GM10266 (cell line): ENCODE measurements around the gene TP53.

Experiments
- DNase-seq: peaks from one replicate; pipeline ENCODE4 v3.0.0; 2012; ENCODE audit errors: extremely low spot score
- TF ChIP-seq, protein P1 (sequence below): IDR thresholded peaks from 2 replicates; pipeline ENCODE4 v1.5.1; 2012; ENCODE audit warnings: mild to moderate bottlenecking, low read depth; ENCODE audit not compliant: control insufficient read depth, insufficient read depth; ENCODE audit errors: missing control alignments

The TP53 gene

DNA sequence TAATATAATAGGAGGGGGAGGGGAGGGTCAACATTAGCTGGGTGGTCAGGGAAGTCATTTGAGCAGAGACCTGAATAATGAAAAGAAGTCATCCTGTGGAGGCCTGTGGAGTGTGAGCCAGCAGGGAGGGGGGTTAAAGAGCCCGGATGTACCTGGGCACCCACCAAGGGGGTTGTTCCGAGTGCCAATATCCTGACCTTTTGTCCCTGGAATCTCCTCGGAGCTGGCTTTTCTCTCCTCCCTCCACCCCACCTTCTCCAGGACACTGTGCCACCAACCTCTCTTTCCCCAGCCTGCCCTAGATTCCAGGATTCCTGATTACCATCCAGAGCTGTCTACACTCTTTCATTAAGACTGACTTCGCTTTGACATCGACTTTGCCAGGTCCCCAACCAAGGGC, 51.1 kb downstream of the TP53 start:
- TF ChIP-seq, protein P1, sequence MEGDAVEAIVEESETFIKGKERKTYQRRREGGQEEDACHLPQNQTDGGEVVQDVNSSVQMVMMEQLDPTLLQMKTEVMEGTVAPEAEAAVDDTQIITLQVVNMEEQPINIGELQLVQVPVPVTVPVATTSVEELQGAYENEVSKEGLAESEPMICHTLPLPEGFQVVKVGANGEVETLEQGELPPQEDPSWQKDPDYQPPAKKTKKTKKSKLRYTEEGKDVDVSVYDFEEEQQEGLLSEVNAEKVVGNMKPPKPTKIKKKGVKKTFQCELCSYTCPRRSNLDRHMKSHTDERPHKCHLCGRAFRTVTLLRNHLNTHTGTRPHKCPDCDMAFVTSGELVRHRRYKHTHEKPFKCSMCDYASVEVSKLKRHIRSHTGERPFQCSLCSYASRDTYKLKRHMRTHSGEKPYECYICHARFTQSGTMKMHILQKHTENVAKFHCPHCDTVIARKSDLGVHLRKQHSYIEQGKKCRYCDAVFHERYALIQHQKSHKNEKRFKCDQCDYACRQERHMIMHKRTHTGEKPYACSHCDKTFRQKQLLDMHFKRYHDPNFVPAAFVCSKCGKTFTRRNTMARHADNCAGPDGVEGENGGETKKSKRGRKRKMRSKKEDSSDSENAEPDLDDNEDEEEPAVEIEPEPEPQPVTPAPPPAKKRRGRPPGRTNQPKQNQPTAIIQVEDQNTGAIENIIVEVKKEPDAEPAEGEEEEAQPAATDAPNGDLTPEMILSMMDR, result no peak
- DNase-seq, result no peak

DNA sequence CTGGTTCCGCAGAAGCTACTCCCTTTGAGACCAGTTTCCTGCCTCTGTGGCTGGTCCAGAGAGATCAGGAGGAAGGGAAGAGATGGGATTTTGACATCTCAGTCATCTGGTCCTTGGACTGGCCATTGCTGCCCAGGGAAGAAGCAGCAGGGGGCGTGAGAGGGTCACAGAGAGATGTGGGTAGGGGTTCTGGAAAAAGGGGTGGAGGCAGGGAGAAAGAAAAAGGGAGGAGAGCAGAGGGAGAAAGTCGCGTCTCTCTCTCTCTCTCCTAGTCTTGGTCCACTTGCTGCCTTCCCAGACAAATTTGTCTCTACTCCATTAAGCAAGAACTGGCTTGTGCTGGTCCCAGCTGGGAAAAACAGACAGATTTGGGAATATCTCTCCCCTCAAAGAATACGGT, 52.9 kb downstream of the TP53 start:
- TF ChIP-seq, protein P1, result peak; percentile 57
- DNase-seq, result no peak

DNA sequence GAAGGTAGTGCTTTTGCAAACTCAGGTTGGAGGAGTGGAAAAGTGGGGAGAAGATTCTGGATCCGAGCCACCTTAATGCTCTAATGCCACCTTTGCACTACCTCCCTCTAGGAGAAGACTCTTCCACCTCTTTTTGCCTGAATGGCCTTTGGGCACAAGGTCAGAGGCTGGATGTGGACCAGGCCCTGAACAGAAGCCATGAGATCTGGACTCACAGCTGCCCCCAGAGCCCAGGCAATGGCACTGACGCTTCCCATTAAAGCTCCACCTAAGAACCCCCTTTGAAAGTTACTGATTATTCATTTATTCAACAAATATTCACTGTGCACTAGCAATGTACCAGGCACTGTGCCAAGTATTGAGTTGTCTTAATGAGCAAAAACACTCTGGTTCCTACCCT, 54.2 kb downstream of the TP53 start:
- TF ChIP-seq, protein P1, result no peak
- no peak for DNase-seq

DNA sequence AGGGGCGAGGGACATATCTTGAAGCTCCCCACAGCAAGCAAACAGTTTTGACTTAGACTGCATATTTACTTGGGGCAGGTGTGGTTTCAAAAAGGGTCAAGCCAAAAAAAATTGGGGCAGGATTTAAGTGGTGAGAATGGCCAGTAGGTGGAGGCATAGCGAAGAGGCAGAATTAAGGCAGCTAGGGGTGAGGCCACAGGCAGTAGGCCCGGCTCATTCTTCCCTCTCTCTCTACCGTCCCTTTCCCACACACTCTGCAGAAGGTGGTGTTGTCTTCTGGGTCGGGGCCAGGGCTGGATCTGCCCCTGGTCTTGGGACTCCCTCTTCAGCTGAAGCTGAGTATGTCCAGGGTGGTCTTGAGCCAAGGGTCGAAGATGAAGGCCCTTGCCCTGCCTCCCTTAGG, 54.8 kb downstream of the TP53 start:
- TF ChIP-seq, protein P1, result peak; percentile 67
- DNase-seq, result peak; percentile 75

DNA sequence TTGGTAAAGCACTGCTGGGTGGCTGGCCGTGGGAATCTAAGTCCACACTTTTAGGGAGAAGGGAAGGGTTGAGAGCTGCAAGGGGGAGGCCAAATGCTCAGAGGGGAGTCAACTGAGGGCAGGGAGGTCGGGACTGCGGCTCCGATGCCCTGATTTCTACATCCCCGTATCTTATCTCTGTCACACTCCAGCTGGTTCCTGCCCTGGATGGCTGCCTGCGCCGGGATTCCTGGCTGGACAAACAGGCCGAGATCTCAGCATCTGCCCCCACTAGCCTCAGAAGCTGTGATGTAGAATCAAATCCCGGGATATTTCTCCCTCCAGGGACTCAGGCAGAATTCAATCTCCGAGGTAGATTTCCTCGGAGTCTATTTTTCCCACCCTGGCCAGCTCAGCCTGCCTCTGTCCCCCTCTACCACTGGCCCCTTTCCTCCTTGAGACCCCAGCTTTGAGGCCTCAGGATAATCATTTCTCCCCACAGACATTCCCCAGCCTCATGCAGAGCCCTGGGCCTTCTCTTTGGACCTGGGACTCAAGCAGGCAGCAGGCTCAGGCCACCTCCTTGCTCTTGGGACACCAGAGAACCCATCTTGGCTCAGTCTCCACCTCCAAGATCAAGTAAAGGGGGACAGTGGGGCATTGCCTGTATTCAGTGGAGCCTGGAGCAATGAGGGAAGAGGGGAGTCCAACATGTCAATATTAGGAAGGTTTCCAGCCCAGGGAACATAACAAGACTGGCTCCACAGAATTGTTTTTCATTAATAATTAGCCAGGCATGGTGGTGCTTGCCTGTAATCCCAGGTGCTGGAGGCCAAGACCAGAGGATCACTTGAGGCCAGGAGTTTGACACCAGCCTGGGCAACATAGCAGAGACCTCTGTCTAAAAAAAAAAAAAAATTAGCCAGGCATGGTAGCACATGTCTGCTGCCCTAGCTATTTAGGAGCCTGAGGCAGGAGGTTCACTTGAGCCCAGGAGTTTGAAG, 55.6 kb downstream of the TP53 start:
- no peak for DNase-seq
- TF ChIP-seq, protein P1, result no peak

DNA sequence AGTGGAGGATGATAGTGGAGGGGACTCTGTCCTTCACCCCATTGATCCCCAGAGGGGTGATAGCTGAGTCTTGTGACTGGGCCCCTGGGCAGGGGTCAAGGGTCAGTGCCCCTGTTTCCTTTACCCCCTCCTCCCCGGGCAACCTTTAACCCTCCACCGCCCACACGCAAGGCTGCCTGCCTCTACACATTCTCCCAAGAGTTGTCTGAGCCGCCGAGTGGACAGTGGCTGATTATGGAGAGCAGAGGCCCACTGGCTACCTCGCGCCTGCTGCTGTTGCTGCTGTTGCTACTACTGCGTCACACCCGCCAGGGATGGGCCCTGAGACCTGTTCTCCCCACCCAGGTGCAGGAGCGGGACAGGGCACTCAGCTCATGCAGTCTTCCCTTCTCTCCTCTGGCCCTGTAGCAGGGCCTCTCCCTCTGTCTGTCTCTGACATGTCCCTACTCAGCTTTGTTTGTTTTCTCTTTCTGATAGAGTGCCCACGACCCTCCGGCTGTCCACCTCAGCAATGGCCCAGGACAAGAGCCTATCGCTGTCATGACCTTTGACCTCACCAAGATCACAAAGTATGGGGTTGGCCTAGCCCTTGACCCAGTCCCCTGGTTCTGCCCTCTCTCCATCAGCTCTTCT, 57.2 kb downstream of the TP53 start, which contains the start of gene SHBG:
SHBG (plus strand) TSS at position 197 of the 633 bp plus-strand sequence; CDS start at position 235, 38 bp downstream.
- DNase-seq, result no peak
- TF ChIP-seq, protein P1, result no peak
